ENCODE measurements around the gene TECPR1.

- TF ChIP-seq, protein P1, sequence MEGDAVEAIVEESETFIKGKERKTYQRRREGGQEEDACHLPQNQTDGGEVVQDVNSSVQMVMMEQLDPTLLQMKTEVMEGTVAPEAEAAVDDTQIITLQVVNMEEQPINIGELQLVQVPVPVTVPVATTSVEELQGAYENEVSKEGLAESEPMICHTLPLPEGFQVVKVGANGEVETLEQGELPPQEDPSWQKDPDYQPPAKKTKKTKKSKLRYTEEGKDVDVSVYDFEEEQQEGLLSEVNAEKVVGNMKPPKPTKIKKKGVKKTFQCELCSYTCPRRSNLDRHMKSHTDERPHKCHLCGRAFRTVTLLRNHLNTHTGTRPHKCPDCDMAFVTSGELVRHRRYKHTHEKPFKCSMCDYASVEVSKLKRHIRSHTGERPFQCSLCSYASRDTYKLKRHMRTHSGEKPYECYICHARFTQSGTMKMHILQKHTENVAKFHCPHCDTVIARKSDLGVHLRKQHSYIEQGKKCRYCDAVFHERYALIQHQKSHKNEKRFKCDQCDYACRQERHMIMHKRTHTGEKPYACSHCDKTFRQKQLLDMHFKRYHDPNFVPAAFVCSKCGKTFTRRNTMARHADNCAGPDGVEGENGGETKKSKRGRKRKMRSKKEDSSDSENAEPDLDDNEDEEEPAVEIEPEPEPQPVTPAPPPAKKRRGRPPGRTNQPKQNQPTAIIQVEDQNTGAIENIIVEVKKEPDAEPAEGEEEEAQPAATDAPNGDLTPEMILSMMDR (IDR thresholded peaks at IDR 0.05), result no peak
- no peak for TF ChIP-seq POLR2AphosphoS5 (IDR thresholded peaks at IDR 0.05)
These were observed 13.1 kb downstream of the TECPR1 start for GRCh38 chr7:98238976-98239375.
